ENCODE results near the gene NXPH2. TPM values are rescaled to one million over a fixed set of nuclear protein-coding genes. Genes with fewer than 3 reads are reported as not detected.

The NXPH2 gene
- total RNA-seq, 1 experiment from 2014 or later, result not detected

DNA sequence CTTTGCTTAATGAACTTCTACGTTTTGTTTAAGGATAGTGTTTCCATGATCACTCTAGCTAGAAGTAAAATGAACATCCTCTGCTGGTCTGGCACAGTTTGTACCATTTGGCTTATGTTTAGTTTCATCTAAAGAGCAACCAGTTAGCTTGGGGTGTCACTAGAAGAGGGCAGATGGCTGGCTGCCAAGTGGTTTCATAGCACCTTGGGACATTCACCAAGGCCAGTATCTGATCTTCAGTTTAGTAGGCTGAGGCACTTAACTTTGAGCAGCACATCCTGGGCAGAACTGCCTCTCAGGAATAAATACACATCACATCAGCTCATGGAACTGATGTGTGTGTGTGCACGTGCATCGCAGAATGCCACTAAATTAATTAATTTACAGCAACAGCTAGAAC lies 68.4 kb downstream of the NXPH2 start:
- no peaks in the 10 kb centered on the region for H3K27me3 ChIP-seq
- no peak overlapping the region for H3K27ac ChIP-seq
- no peaks in the 10 kb centered on the region for H3K9me3 ChIP-seq (replicated peaks)
- no peaks in the 10 kb centered on the region for H3K36me3 ChIP-seq
- peaks cover 11% of the 10 kb centered on the region for H3K4me1 ChIP-seq
- no peak for DNase-seq
- no peak overlapping the region for H3K4me3 ChIP-seq

DNA sequence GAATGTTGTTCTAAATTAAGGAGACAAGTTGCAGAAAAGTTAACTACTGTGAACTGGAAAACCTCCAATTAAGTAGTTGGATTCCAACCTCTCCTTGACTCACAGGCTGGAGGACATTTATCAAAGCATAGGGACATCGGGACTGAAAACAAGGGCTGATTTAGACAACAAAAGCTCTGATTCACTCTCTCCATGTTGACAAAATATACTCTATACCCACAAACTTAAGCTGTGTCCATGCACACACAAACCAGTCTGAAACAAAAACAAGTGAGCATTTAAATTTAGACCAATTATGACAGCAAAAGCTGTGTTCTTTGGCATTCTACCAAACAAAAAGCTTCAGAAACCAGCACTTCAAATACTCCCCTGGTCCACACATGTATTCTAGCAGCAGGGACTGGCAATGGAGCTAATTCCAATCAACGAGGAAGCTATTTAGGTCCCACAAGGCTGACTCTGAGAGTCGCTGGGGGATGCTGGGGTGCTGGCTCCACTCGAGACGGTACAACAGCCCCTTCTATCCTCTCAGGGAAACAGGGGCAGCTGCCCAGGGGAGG lies 71.4 kb downstream of the NXPH2 start:
- Histone ChIP-seq H3K4me3 (no peak overlapping the region), H3K36me3 (no peaks in the 10 kb centered on the region), H3K27ac (no peak overlapping the region), H3K4me1 (peaks cover 11% of the 10 kb centered on the region), H3K27me3 (no peaks in the 10 kb centered on the region), H3K9me3 (replicated peaks) (no peaks in the 10 kb centered on the region)
- peak in 1 of 2 experiments; percentile 27 for DNase-seq

DNA sequence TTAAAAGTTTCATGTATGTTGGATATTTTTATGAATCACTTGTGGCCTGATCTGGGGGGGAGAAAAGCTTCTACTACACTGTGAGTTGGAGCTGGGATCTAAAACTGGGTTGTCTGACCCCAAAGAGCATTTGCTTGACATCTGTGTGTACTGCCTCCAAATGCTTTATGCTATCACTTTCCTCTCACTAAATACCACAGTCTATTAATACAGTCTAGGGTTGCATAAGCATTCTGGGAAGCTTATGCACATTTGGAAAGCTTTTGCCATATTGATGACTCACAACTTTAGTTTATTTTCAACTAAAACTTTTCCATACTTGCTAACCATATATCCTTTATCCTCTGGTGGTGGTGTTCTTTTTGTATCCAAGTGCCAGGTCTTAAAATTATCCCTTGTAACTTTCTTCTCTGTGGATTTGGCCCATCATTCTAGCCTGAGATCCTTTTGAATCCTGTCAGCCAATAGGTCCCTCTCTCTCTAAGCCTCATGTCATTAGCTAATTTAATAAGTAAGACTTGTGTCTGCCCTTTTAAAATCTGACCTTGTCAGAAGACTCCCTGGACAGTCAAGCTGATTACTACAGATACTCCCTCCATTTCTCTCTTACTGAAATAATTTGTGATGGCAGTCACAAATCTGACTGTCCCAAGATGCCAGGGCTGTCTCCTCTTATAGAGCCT lies 72.7 kb downstream of the NXPH2 start:
- no peaks in the 10 kb centered on the region for H3K36me3 ChIP-seq
- DNase-seq, result peak in 1 of 2 experiments; percentile 26
- no peaks in the 10 kb centered on the region for H3K9me3 ChIP-seq (replicated peaks)
- H3K27ac ChIP-seq, result no peak overlapping the region
- H3K4me3 ChIP-seq, result no peak overlapping the region
- H3K4me1 ChIP-seq, result peaks cover 20% of the 10 kb centered on the region
- no peaks in the 10 kb centered on the region for H3K27me3 ChIP-seq

GRCh38 chr2:138703242-138703641 lies 76.9 kb downstream of the NXPH2 start:
- Histone ChIP-seq H3K27ac (no peak overlapping the region), H3K4me1 (peaks cover 20% of the 10 kb centered on the region), H3K27me3 (no peaks in the 10 kb centered on the region; the same call in 1 of the 2 replicates), H3K36me3 (no peaks in the 10 kb centered on the region), H3K4me3 (no peak overlapping the region), H3K9me3 (replicated peaks) (no peaks in the 10 kb centered on the region)
- peak in 1 of 2 experiments; percentile 37 for DNase-seq

DNA sequence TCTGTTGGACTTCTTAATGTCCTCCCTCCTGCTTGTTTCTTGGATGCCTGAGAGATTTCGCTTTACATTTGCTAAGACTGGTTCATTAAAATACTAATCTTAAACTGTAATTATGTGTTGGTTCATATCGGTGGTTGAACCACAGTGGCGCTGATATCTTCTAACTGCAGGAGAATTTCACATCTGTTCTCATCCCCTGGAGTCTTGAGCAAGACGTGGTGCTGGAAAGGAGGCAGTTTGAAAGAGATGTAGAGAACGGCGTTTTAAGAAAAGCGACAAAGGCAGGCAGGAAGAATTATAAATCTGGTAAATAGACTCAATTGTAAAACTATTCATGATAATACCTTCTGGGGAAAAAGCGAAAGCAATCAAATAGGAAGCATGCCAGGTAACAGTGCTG lies 79.5 kb downstream of the NXPH2 start:
- H3K27ac ChIP-seq, result no peak overlapping the region
- DNase-seq, result no peak
- H3K36me3 ChIP-seq, result no peaks in the 10 kb centered on the region
- peaks cover 9% of the 10 kb centered on the region; the same call in 1 of the 2 replicates for H3K4me1 ChIP-seq
- H3K27me3 ChIP-seq, result no peaks in the 10 kb centered on the region; the same call in 1 of the 2 replicates
- no peak overlapping the region for H3K4me3 ChIP-seq
- no peaks in the 10 kb centered on the region for H3K9me3 ChIP-seq (replicated peaks)

DNA sequence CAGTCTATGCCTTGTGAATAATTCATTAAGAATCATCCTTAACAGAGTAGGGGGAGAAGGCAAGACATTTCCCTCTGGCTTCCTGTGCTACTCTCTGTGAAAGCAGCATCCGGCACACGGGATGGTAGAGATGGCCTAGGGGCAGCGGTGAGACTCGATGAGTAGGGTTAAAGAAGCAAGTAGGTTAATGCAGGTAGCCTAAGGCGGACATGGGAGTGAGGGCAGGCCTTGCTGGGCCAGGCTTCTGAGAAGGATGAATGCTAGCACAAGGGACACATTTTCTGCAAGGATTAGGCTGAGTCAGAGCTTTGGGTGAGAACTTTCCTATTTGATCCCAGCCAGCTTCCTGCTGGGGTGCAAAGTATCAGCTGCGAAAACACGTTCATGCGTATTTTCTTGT lies 80.8 kb downstream of the NXPH2 start:
- H3K9me3 ChIP-seq (replicated peaks), result no peaks in the 10 kb centered on the region
- H3K27ac ChIP-seq, result no peak overlapping the region
- H3K27me3 ChIP-seq, result no peaks in the 10 kb centered on the region; the same call in 1 of the 2 replicates
- no peaks in the 10 kb centered on the region for H3K36me3 ChIP-seq
- DNase-seq, result no peak
- peaks cover 9% of the 10 kb centered on the region; the same call in 1 of the 2 replicates for H3K4me1 ChIP-seq
- H3K4me3 ChIP-seq, result no peak overlapping the region

- Histone ChIP-seq H3K4me1 (peaks cover 7% of the 10 kb centered on the region; the same call in 1 of the 2 replicates), H3K27me3 (no peaks in the 10 kb centered on the region; the same call in 1 of the 2 replicates), H3K9me3 (replicated peaks) (no peaks in the 10 kb centered on the region), H3K4me3 (no peak overlapping the region), H3K27ac (no peak overlapping the region), H3K36me3 (no peaks in the 10 kb centered on the region)
- DNase-seq, result no peak
These were observed 81.8 kb downstream of the NXPH2 start for GRCh38 chr2:138698428-138698827.

- Histone ChIP-seq H3K27ac (no peak overlapping the region), H3K36me3 (no peaks in the 10 kb centered on the region), H3K4me1 (no peaks in the 10 kb centered on the region), H3K27me3 (no peaks in the 10 kb centered on the region), H3K9me3 (replicated peaks) (no peaks in the 10 kb centered on the region), H3K4me3 (no peak overlapping the region)
- DNase-seq, result no peak
These were observed 88.5 kb downstream of the NXPH2 start for GRCh38 chr2:138691667-138692066.

GRCh38 chr2:138689705-138690104 lies 90.5 kb downstream of the NXPH2 start:
- H3K4me3 ChIP-seq, result no peak overlapping the region
- no peaks in the 10 kb centered on the region for H3K27me3 ChIP-seq
- no peak for DNase-seq
- no peaks in the 10 kb centered on the region for H3K36me3 ChIP-seq
- H3K4me1 ChIP-seq, result no peaks in the 10 kb centered on the region
- H3K27ac ChIP-seq, result no peak overlapping the region
- no peaks in the 10 kb centered on the region for H3K9me3 ChIP-seq (replicated peaks)

GRCh38 chr2:138682163-138682562 lies 98.0 kb downstream of the NXPH2 start:
- no peak overlapping the region for H3K27ac ChIP-seq

GRCh38 chr2:138677221-138677620 lies 103.0 kb downstream of the NXPH2 start:
- H3K4me3 ChIP-seq, result no peak overlapping the region
- no peak for DNase-seq
- H3K4me1 ChIP-seq, result no peaks in the 10 kb centered on the region
- H3K27me3 ChIP-seq, result no peaks in the 10 kb centered on the region; the same call in 1 of the 2 replicates
- H3K36me3 ChIP-seq, result no peaks in the 10 kb centered on the region
- H3K9me3 ChIP-seq (replicated peaks), result no peaks in the 10 kb centered on the region
- no peak overlapping the region for H3K27ac ChIP-seq

More at GRCh38 chr2:138682163-138682562, 98.0 kb downstream of the NXPH2 start:
- H3K27me3 ChIP-seq, result no peaks in the 10 kb centered on the region; the same call in 1 of the 2 replicates
- no peaks in the 10 kb centered on the region for H3K4me1 ChIP-seq
- H3K36me3 ChIP-seq, result no peaks in the 10 kb centered on the region
- H3K9me3 ChIP-seq (replicated peaks), result no peaks in the 10 kb centered on the region
- H3K4me3 ChIP-seq, result no peak overlapping the region
- DNase-seq, result no peak

DNA sequence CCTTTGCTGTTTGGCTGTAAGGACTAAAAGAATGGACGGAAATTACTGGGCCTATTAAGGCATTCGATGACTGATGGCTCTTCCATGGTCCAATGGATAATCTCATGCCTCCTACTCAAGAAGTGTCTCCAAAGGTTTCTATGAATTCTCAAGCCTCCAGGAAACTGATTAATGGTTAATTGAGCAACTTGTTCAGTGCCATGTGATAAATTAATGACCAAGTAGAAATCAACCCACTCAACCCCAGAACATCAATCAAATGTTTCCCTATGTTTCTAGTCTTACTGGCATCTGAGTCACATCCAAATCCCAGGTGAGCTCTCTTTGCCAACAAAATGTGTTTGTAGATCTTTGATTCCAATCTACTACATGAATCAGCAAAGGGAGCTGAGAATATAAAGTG lies 103.6 kb downstream of the NXPH2 start:
- no peaks in the 10 kb centered on the region; the same call in 1 of the 2 replicates for H3K27me3 ChIP-seq
- no peak overlapping the region for H3K4me3 ChIP-seq
- H3K36me3 ChIP-seq, result no peaks in the 10 kb centered on the region
- no peak overlapping the region for H3K27ac ChIP-seq
- H3K9me3 ChIP-seq (replicated peaks), result no peaks in the 10 kb centered on the region
- no peak for DNase-seq
- H3K4me1 ChIP-seq, result no peaks in the 10 kb centered on the region

DNA sequence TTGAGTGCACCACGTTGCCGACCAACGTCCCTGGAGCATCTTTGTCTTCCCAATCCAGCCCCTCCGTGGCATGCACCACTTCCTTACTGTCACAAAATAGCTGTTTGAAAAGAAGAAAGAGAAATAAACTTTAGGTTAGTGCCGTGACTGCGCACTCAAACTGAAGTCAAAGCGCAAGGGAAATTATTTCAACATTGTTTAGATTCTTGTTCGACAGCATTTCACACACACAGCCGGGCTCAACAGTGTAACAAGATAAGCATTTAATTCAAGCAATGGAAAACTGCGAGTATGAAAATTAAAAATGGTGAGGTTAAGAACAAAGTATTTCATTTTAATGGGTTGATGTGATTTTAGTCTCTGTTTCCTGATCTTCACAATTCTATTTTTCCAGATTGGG lies 108.6 kb downstream of the NXPH2 start:
- no peak for DNase-seq
- H3K4me3 ChIP-seq, result no peak overlapping the region
- H3K4me1 ChIP-seq, result no peaks in the 10 kb centered on the region
- H3K27ac ChIP-seq, result no peak overlapping the region
- no peaks in the 10 kb centered on the region for H3K9me3 ChIP-seq (replicated peaks)
- H3K36me3 ChIP-seq, result no peaks in the 10 kb centered on the region
- H3K27me3 ChIP-seq, result no peaks in the 10 kb centered on the region

DNA sequence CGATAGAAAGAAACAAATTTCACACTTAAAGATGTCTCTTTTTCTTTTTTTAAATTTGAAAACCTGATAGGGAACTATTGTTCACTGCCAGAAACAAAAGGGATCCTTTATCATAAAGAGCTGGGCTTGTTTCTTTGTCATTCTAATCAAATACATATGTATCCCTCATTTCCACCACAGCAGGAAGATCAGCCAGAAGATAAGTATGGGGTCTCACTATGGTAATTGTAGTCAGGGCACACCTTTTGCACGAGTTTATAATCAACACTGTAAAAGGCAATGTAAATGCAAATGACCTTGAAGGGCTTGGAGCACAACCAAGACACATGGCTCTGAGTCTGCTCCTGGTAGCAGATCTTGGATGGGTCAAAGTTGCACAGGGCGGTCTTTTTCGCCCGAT lies 109.5 kb downstream of the NXPH2 start:
- Histone ChIP-seq H3K4me3 (no peak overlapping the region), H3K36me3 (no peaks in the 10 kb centered on the region), H3K4me1 (no peaks in the 10 kb centered on the region), H3K27me3 (no peaks in the 10 kb centered on the region), H3K27ac (no peak overlapping the region), H3K9me3 (replicated peaks) (no peaks in the 10 kb centered on the region)
- DNase-seq, result no peak

DNA sequence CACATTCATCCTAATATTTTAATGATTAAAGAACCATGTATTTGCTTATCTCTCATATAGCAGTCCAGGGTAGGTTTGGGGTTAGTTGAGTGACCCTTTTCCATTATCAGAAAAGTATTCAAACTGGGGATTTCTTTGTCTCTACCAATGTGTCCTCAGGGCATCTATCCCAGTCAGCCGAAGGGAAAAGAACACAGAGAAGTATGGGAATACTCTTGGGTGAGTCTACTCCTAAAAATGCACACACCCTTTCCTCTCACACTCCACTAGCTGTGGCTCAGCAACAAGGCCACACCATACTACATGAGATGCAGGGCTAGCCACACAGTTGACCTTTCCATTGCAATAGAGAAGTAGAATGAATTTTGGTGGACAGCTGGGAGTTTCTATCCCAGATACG lies 114.3 kb downstream of the NXPH2 start:
- no peak for DNase-seq

More for the DNA sequence above, 114.3 kb downstream of the NXPH2 start:
- Histone ChIP-seq H3K27ac (no peak overlapping the region), H3K27me3 (no peaks in the 10 kb centered on the region), H3K9me3 (replicated peaks) (no peaks in the 10 kb centered on the region), H3K36me3 (no peaks in the 10 kb centered on the region), H3K4me1 (no peaks in the 10 kb centered on the region), H3K4me3 (no peak overlapping the region)
